ENCODE data around the gene LIPI.

DNA sequence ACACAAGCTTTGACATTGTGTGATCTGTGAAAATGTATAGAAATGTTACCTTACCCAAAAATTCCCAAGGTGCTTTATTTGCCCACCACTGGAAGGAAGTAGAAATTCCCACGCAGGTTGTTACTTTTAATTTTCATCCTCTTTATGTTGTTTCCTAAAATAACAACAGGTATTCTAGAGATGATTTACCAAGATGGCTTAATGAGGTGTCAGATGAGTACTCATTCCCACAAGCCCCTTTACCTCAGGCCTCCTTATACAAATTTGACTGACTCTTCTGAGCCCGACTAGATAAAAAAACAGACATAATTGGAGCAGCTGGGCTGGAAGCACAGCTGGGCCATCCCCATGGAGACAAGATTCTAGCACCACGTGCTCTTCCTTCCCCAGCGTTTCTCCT is 114.6 kb downstream of the LIPI start:
- TF ChIP-seq, protein P1, sequence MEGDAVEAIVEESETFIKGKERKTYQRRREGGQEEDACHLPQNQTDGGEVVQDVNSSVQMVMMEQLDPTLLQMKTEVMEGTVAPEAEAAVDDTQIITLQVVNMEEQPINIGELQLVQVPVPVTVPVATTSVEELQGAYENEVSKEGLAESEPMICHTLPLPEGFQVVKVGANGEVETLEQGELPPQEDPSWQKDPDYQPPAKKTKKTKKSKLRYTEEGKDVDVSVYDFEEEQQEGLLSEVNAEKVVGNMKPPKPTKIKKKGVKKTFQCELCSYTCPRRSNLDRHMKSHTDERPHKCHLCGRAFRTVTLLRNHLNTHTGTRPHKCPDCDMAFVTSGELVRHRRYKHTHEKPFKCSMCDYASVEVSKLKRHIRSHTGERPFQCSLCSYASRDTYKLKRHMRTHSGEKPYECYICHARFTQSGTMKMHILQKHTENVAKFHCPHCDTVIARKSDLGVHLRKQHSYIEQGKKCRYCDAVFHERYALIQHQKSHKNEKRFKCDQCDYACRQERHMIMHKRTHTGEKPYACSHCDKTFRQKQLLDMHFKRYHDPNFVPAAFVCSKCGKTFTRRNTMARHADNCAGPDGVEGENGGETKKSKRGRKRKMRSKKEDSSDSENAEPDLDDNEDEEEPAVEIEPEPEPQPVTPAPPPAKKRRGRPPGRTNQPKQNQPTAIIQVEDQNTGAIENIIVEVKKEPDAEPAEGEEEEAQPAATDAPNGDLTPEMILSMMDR (IDR thresholded peaks at IDR 0.05): no peak
- no peak for TF ChIP-seq POLR2A (IDR thresholded peaks at IDR 0.05)

All from testis (tissue), 2 donors.